ENCODE measurements around the gene LUC7L. TPM values are rescaled to one million over a fixed set of nuclear protein-coding genes. Genes with fewer than 3 reads are reported as not detected.

The LUC7L gene
- total and polyA plus RNA-seq, 10 of the 15 experiments (the other 5 are each of a cell fraction or from before 2014, with no cell fraction given), result 2.3 to 59.6 (median 44.1) TPM

- TF ChIP-seq ZBTB4 (CRISPR knock-in tag; IDR thresholded peaks at IDR 0.05) (no peak), ELK1 (IDR thresholded peaks at IDR 0.05; ENCODE audit: low read depth, low read length) (no peak), CHD4 (IDR thresholded peaks at IDR 0.05) (no peak), SREBF1 (IDR thresholded peaks at IDR 0.05; ENCODE audit: low read length) (no peak), EED (IDR thresholded peaks at IDR 0.05; ENCODE audit: low read depth) (no peak), ZNF24 (IDR thresholded peaks at IDR 0.05) (no peak), FOS (IDR thresholded peaks at IDR 0.05; ENCODE audit: borderline replicate concordance, extremely low read depth, insufficient read length) (no peak), ZBTB11 (CRISPR knock-in tag; IDR thresholded peaks at IDR 0.05) (no peak), MXI1 (IDR thresholded peaks at IDR 0.05; ENCODE audit: low read depth, low read length) (no peak), CEBPB (IDR thresholded peaks at IDR 0.05; ENCODE audit: borderline replicate concordance in 1 of 2, low read depth in 2 of 2, low read length in 2 of 2) (no peak)
Measured at GRCh38 chr16:268141-269053, 39.1 kb upstream of the LUC7L start (continued).
